ENCODE measurements around the gene ZNF280C.

DNA sequence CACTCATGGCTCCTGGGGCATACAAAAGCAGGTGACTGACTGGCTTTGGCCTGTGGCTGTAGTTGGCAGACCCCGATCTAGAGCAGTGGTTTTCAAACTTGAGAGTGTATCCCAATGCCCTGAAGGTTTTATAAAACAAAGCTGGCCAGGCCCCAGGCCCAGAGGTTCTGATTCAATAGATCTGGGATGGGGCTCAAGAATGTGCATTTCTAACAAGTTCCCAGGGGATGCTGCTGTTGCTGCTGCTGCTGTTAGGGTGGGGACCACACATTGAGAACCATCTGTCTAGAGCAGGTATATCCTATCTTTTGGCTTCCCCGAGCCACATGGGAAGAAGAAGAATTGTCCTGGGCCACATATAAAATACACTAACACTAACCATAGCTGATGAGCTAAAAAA, 110.4 kb downstream of the ZNF280C start:
- TF ChIP-seq POLR2AphosphoS5 (IDR thresholded peaks at IDR 0.05; ENCODE audit: low read depth, low read length) = no peak
- no peak for TF ChIP-seq POLR2A (IDR thresholded peaks at IDR 0.05; ENCODE audit: low read depth, low read length)
- TF ChIP-seq TAF1 (IDR thresholded peaks at IDR 0.05; ENCODE audit: low read depth, low read length) = no peak

Measured in GM12891 (cell line).